GM04503 (cell line): ENCODE data around the gene CYP1A1.
"Not testable (repeated sequence)": the region's sequence is repeated elsewhere in the genome, so short reads cannot be mapped to it uniquely, and the experiment has no call there.

Experiments
- DNase-seq: peaks from one replicate; pipeline ENCODE4 v3.0.0-alpha.2; 2012; ENCODE audit warnings: low read depth

The CYP1A1 gene

GRCh38 chr15:74735305-74735704 is 10.0 kb upstream of the CYP1A1 start:
- DNase-seq = no peak

- no peak for DNase-seq
These were observed 7.9 kb upstream of the CYP1A1 start for GRCh38 chr15:74733269-74733668.

- DNase-seq = no peak
These were observed 7.5 kb upstream of the CYP1A1 start for GRCh38 chr15:74732846-74733245.

GRCh38 chr15:74730619-74731316 is 5.4 kb upstream of the CYP1A1 start:
- no peak for DNase-seq

GRCh38 chr15:74729372-74729771 is 4.0 kb upstream of the CYP1A1 start:
- not testable (repeated sequence) for DNase-seq

- not testable (repeated sequence) for DNase-seq
These were observed 3.4 kb upstream of the CYP1A1 start for GRCh38 chr15:74728699-74729098.

GRCh38 chr15:74727727-74728126 is 2.4 kb upstream of the CYP1A1 start:
- DNase-seq = no peak

GRCh38 chr15:74726774-74727164 is 1.4 kb upstream of the CYP1A1 start:
- no peak for DNase-seq

- DNase-seq = no peak
These were observed 781 bp upstream of the CYP1A1 start for GRCh38 chr15:74725845-74726773.

- no peak for DNase-seq
These were observed 631 bp downstream of the CYP1A1 start for GRCh38 chr15:74724570-74725224.

GRCh38 chr15:74723754-74724334 is 1.5 kb downstream of the CYP1A1 start:
- DNase-seq = peak; percentile 22

GRCh38 chr15:74723187-74723586 is 2.1 kb downstream of the CYP1A1 start:
- no peak for DNase-seq

- DNase-seq = no peak
These were observed 2.7 kb downstream of the CYP1A1 start for GRCh38 chr15:74722591-74722990.

- DNase-seq = no peak
These were observed 8.7 kb downstream of the CYP1A1 start for GRCh38 chr15:74716651-74717050.

GRCh38 chr15:74712311-74712710 is 13.0 kb downstream of the CYP1A1 start:
- no peak for DNase-seq

- no peak for DNase-seq
These were observed 14.8 kb downstream of the CYP1A1 start for GRCh38 chr15:74710319-74711094.

- no peak for DNase-seq
These were observed 15.4 kb downstream of the CYP1A1 start for GRCh38 chr15:74709892-74710291.

GRCh38 chr15:74709011-74709410 is 16.3 kb downstream of the CYP1A1 start:
- DNase-seq = peak; percentile 7

- no peak for DNase-seq
These were observed 28.5 kb downstream of the CYP1A1 start for GRCh38 chr15:74696808-74697207.

- no peak for DNase-seq
These were observed 29.0 kb downstream of the CYP1A1 start for GRCh38 chr15:74696398-74696729.

GRCh38 chr15:74695597-74696397 is 29.5 kb downstream of the CYP1A1 start, which contains the start of gene EDC3:
Gene EDC3 (minus strand): TSS chr15:74696024. CDS start chr15:74675124, 20,900 bp downstream.
- peak; percentile 34 for DNase-seq
